ENCODE results near the gene HGS. TPM values are rescaled to one million over a fixed set of nuclear protein-coding genes. Genes with fewer than 3 reads are reported as not detected.
A peak's percentile ranks its signal among the peaks of the same experiment; 100 is the strongest.
"Not testable (repeated sequence)": the region's sequence is repeated elsewhere in the genome, so short reads cannot be mapped to it uniquely, and the experiment has no call there.

HGS gene
- total RNA-seq, 1 donor from 2014 or later, result 142 TPM

- Mint-ChIP-seq H3K4me1 (ENCODE audit: unreplicated experiment) (no peaks in the 10 kb centered on the region), H3K27ac (ENCODE audit: unreplicated experiment) (no peak overlapping the region), H3K9me3 (ENCODE audit: unreplicated experiment) (no peaks in the 10 kb centered on the region), H3K36me3 (ENCODE audit: low read depth, unreplicated experiment) (peaks cover 3% of the 10 kb centered on the region), H3K27me3 (ENCODE audit: unreplicated experiment) (peaks cover 4% of the 10 kb centered on the region), H3K4me3 (ENCODE audit: unreplicated experiment) (no peak overlapping the region)
- no peak for DNase-seq (ENCODE audit: low spot score)
- no peak for TF ChIP-seq CTCF (IDR thresholded peaks at IDR 0.05; ENCODE audit: unreplicated experiment)
Observed at GRCh38 chr17:81738801-81739393, 55.1 kb downstream of the HGS start.

GRCh38 chr17:81739593-81739992 lies 55.8 kb downstream of the HGS start:
- H3K9me3 Mint-ChIP-seq (ENCODE audit: unreplicated experiment); H3K27me3 Mint-ChIP-seq (ENCODE audit: unreplicated experiment); H3K27ac Mint-ChIP-seq (ENCODE audit: unreplicated experiment); H3K4me1 Mint-ChIP-seq (ENCODE audit: unreplicated experiment); H3K4me3 Mint-ChIP-seq (ENCODE audit: unreplicated experiment); H3K36me3 Mint-ChIP-seq (ENCODE audit: low read depth, unreplicated experiment); DNase-seq (ENCODE audit: low spot score): not testable (repeated sequence)

DNA sequence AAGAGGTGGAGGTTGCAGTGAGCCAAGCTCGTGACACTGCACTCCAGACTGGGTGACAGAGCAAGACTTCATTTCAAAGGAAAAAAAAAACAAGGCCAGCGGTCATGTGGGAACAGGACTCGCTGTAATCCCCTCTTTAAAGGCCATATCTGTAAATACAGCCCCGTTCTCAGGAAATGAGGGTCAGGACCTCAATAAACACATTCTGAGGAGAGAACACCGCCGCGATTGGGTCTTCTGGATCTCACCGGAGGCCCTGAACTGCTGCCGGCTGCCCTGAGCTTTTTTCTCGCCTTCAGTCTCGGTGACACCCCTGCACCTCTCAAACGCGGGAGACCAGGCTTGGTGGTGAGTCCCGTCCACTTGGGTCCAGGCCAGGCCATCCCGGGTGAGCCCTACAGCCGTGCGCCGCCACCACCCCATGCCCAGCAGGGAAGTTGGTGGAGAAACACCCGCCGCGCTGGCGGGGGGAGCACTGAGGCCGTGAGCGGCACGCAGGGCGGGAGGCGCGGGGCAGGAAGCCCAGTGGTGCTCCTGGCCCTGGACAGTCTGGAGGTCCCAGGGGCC lies 56.7 kb downstream of the HGS start:
- Mint-ChIP-seq H3K27ac (ENCODE audit: unreplicated experiment) (no peak overlapping the region), H3K9me3 (ENCODE audit: unreplicated experiment) (no peaks in the 10 kb centered on the region)
- no peak for DNase-seq (ENCODE audit: low spot score)

GRCh38 chr17:81741049-81741593 lies 57.3 kb downstream of the HGS start:
- no peak for TF ChIP-seq CTCF (IDR thresholded peaks at IDR 0.05; ENCODE audit: unreplicated experiment)
- Mint-ChIP-seq H3K27ac (ENCODE audit: unreplicated experiment) (no peak overlapping the region), H3K4me1 (ENCODE audit: unreplicated experiment) (no peaks in the 10 kb centered on the region), H3K9me3 (ENCODE audit: unreplicated experiment) (no peaks in the 10 kb centered on the region), H3K36me3 (ENCODE audit: low read depth, unreplicated experiment) (peaks cover 3% of the 10 kb centered on the region), H3K4me3 (ENCODE audit: unreplicated experiment) (no peak overlapping the region), H3K27me3 (ENCODE audit: unreplicated experiment) (peaks cover 1% of the 10 kb centered on the region)
- no peak for DNase-seq (ENCODE audit: low spot score)

More for the DNA sequence above, 56.7 kb downstream of the HGS start:
- Mint-ChIP-seq H3K36me3 (ENCODE audit: low read depth, unreplicated experiment) (peaks cover 3% of the 10 kb centered on the region), H3K4me1 (ENCODE audit: unreplicated experiment) (no peaks in the 10 kb centered on the region), H3K27me3 (ENCODE audit: unreplicated experiment) (peaks cover 4% of the 10 kb centered on the region), H3K4me3 (ENCODE audit: unreplicated experiment) (no peak overlapping the region)
- TF ChIP-seq CTCF (IDR thresholded peaks at IDR 0.05; ENCODE audit: unreplicated experiment), result no peak

- no peak overlapping the region for H3K4me3 Mint-ChIP-seq (ENCODE audit: unreplicated experiment)
- H3K27me3 Mint-ChIP-seq (ENCODE audit: unreplicated experiment), result peaks cover 1% of the 10 kb centered on the region
Observed at GRCh38 chr17:81741594-81742452, 58.0 kb downstream of the HGS start.

More at GRCh38 chr17:81741594-81742452, 58.0 kb downstream of the HGS start:
- no peak overlapping the region for H3K27ac Mint-ChIP-seq (ENCODE audit: unreplicated experiment)
- H3K9me3 Mint-ChIP-seq (ENCODE audit: unreplicated experiment), result no peaks in the 10 kb centered on the region
- no peak for TF ChIP-seq CTCF (IDR thresholded peaks at IDR 0.05; ENCODE audit: unreplicated experiment)
- no peak for DNase-seq (ENCODE audit: low spot score)
- peaks cover 3% of the 10 kb centered on the region for H3K36me3 Mint-ChIP-seq (ENCODE audit: low read depth, unreplicated experiment)
- no peaks in the 10 kb centered on the region for H3K4me1 Mint-ChIP-seq (ENCODE audit: unreplicated experiment)

Small RNAs within 50 kb of the gene (microRNA-seq; reads per million reads assigned to microRNA genes)
- gene MIR6786 (ENCODE audit: unreplicated experiment), result 3.1 reads per million, percentile 39 among the genes with 10 or more reads in this experiment

Other genes with a start within 250 kb of the HGS start
- 4,184 TPM for gene ACTG1, start 171.2 kb upstream of the HGS start, total RNA-seq (ENCODE audit: unreplicated experiment)
- gene FSCN2, start 155.6 kb upstream of the HGS start, total RNA-seq (ENCODE audit: unreplicated experiment), result 1.5 TPM
- 40.6 TPM for gene FAAP100, start 131.7 kb upstream of the HGS start, total RNA-seq (ENCODE audit: unreplicated experiment)
- gene NPLOC4, start 46.9 kb upstream of the HGS start, total RNA-seq (ENCODE audit: unreplicated experiment), result 133 TPM
- gene TSPAN10, start 46.8 kb upstream of the HGS start, total RNA-seq (ENCODE audit: unreplicated experiment), result 2.5 TPM
- 1.1 TPM for gene PDE6G, start 27.5 kb upstream of the HGS start, total RNA-seq (ENCODE audit: unreplicated experiment)
- gene OXLD1, start 17.4 kb upstream of the HGS start, total RNA-seq (ENCODE audit: unreplicated experiment), result 22.4 TPM
- gene CCDC137, start 17.3 kb upstream of the HGS start, total RNA-seq (ENCODE audit: unreplicated experiment), result 31.8 TPM
- gene ARL16, start 214 bp upstream of the HGS start, total RNA-seq (ENCODE audit: unreplicated experiment), result 54.0 TPM
- gene MRPL12, start 19.4 kb downstream of the HGS start, total RNA-seq (ENCODE audit: unreplicated experiment), result 58.5 TPM
- 6.7 TPM for gene SLC25A10, start 28.3 kb downstream of the HGS start, total RNA-seq (ENCODE audit: unreplicated experiment)
- not detected for gene GCGR, start 120.1 kb downstream of the HGS start, total RNA-seq (ENCODE audit: unreplicated experiment)
- 190 TPM for gene MCRIP1, start 149.3 kb downstream of the HGS start, total RNA-seq (ENCODE audit: unreplicated experiment)
- gene PPP1R27, start 151.0 kb downstream of the HGS start, total RNA-seq (ENCODE audit: unreplicated experiment), result not detected
- gene P4HB, start 176.5 kb downstream of the HGS start, total RNA-seq (ENCODE audit: unreplicated experiment), result 678 TPM
- gene ARHGDIA, start 187.3 kb downstream of the HGS start, total RNA-seq (ENCODE audit: unreplicated experiment), result 443 TPM
- 127 TPM for gene ALYREF, start 207.6 kb downstream of the HGS start, total RNA-seq (ENCODE audit: unreplicated experiment)
- gene ANAPC11, start 207.7 kb downstream of the HGS start, total RNA-seq (ENCODE audit: unreplicated experiment), result 121 TPM
- gene NPB, start 218.2 kb downstream of the HGS start, total RNA-seq (ENCODE audit: unreplicated experiment), result 0.56 TPM
- 26.8 TPM for gene PCYT2, start 227.4 kb downstream of the HGS start, total RNA-seq (ENCODE audit: unreplicated experiment)
- gene SIRT7, start 234.2 kb downstream of the HGS start, total RNA-seq (ENCODE audit: unreplicated experiment), result 14.4 TPM
- gene MAFG, start 243.7 kb downstream of the HGS start, total RNA-seq (ENCODE audit: unreplicated experiment), result 23.6 TPM